Fibroblast of peridontal ligament (primary cell): Measurements from ENCODE around the gene SSTR5.

Source experiments
- DNase-seq: peaks from one replicate; pipeline ENCODE4 v3.0.0-alpha.2; 2010; ENCODE audit errors: extremely low read depth

The SSTR5 gene

GRCh38 chr16:1039762-1040161 lies 32.8 kb upstream of the SSTR5 start:
- DNase-seq: no peak

- DNase-seq: no peak
Measured at GRCh38 chr16:1040346-1040745, 32.2 kb upstream of the SSTR5 start.

GRCh38 chr16:1042049-1042744 lies 30.4 kb upstream of the SSTR5 start:
- no peak for DNase-seq

DNA sequence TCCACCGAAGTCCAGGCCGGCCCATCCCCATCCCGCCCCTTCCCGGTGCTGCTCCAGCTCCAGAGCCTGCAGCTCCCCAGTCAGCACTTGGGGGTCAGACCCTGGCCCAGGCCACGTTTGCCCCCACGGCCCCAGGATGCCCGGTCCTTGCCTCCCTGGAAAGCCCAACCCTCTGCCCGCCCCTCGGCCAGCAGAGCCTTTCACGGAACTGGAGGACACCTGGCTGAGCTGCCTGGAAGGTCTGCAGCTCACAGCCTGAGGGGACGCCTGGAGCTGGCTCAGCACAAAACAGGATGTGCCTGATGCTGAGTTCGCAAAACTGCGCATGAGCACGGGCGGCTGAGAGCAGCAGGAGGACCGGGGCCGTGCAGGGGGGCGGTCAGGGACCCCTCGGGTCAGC lies 29.7 kb upstream of the SSTR5 start:
- no peak for DNase-seq

GRCh38 chr16:1043881-1044451 lies 28.6 kb upstream of the SSTR5 start:
- DNase-seq: no peak

GRCh38 chr16:1044460-1045309 lies 27.9 kb upstream of the SSTR5 start:
- DNase-seq: no peak

DNA sequence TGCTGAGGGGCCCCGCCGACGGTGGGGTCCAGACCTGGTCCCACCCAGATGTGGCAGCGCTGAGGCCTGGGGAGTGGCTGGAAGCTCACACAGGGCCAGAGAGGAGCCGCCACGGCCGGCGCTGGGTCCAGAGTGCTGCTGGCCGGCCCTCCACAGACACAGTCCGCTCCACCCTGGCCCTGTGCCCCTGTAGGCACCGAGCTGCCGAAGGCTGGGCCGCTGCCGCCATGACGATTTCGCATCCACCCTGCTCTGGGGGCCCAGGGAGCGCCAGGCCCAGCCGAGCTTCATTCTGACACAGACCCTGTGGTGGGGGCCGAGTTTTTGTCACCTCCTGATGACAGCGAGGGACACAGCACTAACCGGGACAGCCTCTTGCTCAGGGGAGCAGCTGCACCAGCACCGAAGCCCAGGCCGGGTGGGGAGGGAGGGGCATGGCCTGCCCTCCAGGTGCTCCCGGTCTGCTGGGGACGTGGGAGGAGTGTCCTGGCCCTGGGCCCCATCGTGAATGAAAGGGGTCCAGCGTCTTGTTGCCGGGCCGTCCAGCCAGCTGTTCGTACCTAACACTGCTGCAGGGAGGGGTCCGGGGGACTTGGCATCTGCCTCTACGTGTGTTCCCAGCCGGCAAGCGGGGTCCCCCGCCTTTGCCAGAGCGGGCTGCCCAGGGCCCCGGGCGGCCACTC lies 27.1 kb upstream of the SSTR5 start:
- no peak for DNase-seq

- DNase-seq: no peak
Measured at GRCh38 chr16:1045993-1046911, 26.3 kb upstream of the SSTR5 start.

DNA sequence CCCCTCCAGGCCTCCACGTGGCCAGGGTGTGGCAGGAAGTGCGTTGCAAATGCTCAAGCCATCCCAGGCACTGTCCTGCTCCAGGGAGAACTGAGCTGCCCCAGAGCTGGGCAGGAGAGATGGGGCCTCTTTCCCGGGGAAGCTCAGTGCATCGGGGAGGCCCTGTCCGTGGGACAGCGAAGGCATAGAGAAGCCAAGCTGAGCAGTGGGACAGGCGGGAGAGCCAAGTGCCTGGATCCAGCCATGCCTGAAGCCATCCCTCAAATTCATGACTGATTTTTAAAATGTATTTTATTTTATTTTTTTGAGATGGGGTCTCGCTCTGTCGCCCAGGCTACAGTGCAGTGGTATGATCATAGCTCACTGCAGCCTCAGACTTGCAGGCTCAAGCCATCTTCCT lies 25.4 kb upstream of the SSTR5 start:
- no peak for DNase-seq

- no peak for DNase-seq
Measured at GRCh38 chr16:1047801-1048200, 24.7 kb upstream of the SSTR5 start.

GRCh38 chr16:1048442-1049112 lies 24.0 kb upstream of the SSTR5 start:
- peak; percentile 4 for DNase-seq

DNA sequence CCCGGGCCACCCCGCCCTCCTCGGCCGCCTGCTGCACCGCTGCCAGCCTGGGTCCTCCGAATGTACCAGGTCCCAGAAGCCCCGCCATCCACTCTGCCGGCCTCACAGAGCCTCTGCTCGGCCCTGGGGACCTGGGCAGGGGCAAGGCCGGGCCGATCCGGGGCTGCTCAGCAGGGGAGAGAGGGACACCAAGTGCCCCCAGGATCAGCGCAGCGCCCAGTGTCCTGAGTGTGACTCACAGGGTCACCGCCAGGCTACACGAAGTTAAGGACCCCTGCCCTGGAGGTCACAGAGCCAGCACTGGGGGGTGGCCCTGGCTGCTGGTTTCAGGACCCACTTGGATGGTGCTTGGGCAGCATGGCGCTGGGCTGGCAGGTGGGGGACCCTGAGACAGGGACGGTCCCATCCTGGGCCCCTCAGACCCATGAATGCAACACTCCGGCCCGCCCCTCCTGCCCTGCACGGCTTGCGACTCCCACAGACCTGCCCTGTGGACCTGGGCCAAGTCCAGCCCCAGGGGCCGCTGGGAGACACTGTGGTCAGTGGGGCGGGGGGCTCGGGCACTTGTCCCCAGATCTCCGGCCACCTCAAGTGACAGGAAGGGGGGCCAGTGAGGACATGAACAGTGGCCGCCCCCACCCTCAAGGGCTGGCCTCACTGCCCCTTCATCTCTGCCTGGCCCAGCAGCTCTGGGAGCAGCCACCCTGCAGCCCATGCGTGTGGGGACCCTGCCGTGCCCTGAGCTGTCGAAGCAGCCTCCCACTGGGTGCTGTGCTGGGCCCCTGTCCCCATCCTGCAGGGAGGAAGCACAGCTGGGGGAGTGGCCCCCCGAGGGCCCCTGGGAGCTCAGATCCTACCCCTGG lies 23.2 kb upstream of the SSTR5 start:
- no peak for DNase-seq

DNA sequence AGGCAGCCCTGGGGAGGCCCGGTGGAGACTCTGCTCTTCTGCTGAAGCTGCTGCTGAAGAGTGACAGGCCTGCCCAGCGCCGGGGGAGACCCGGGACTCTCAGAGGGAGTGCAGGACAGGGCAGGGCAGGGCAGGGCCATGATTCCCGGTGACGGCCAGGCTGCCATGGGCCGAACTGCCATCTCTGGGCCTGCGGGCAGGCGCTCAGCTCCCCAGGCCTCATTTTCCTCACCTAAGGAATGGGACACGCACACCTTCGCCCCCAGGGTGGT lies 22.6 kb upstream of the SSTR5 start:
- no peak for DNase-seq

GRCh38 chr16:1050516-1050915 lies 22.0 kb upstream of the SSTR5 start:
- DNase-seq: no peak

- no peak for DNase-seq
Measured at GRCh38 chr16:1050921-1051320, 21.6 kb upstream of the SSTR5 start.

- DNase-seq: no peak
Measured at GRCh38 chr16:1051446-1051845, 21.1 kb upstream of the SSTR5 start.

GRCh38 chr16:1052721-1053120 lies 19.8 kb upstream of the SSTR5 start:
- no peak for DNase-seq

DNA sequence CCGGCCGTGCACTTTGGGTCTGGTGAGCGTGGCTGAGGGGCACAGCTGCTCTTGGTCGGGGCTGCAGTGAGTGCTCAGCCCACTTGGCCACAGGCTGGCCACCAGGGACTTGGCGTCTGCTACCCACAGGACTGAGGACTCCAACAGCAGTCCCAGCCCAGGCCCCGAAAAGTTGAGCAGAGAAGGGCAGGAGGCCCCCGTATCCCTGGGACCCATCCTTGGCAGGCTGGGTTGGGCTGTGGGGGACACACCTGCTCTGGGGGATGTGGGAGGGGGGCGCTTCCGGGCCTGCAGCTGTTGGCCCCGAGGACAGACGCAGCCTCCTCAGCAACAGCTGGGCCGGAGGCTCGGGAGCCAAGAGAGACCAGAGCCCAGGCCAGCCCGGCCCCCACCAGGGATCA lies 19.4 kb upstream of the SSTR5 start:
- DNase-seq: no peak

DNA sequence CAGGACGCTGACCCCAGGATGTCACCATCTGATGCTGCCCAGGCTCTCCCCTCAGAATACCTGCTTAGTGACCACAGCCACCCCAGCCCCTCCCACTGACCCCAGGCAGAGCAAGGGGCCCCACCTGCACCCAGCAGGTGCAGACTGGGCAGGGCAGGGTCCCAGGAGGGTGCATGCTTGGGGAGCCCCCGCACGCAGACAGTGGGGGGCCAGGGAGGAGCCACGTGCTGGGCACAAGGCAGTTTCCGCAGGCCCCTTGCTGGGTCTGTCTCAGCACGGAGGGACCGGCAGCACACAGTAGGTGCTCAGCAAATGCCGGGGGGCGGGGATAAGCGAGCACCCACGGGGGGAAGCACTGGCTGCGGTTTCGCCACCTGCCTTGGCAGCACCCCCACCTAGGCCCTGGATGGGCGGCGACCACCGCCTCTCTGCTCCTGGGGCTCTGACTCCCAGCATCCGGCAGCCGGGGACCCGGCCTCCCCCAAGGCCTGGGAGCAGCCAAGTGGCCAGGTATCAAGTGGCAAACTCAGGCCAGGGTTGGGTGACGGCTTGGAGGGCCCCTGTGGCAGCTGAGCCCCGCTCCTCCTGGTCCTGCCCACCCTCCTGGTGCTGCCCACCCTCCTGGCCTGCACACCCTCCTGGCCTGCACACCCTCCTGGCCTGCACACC lies 18.7 kb upstream of the SSTR5 start:
- DNase-seq: no peak
